Measurements from ENCODE around the gene CHCHD6.

DNA sequence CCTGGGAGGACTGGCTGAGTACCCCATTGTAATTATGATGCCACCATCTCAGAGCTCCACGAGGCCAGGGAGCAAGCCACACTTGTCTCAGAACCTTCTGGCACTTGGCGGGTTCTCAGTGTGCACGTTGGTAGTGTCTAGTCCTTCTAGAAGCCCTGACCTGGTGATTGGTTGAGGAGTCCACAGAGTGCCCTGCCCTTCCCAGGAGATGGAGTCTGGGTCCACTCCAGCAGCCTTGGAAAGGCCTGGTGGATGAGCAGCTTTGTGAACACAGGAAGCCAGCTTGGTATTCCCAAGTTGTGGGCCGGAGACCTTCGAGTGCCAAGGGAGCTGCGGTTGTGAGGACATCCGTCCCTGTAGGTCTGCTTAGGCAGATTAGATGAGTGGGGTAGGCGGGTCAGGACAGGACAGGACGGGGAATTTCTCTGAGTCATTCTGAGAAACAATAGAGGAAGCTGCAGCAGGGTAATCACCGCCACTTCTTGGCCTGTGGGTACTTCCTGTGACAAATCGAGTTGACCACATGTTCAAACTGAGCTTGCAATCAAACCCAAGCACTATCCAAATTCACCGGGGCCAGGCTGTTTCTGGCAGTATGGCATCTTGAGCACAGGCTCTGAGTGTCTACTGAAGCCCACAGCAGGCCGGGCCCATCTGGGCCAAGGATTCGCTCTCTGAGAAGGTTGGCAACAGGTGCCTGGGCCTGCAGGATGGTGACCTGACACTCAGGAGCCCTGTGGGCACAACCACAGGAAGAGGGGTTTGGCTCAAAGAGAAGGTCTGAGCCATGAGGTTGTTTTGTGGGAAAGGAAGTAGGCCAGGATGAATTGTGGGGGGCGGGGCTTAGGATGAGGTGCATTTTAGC lies 207.4 kb downstream of the CHCHD6 start:
- TF ChIP-seq, protein P1, sequence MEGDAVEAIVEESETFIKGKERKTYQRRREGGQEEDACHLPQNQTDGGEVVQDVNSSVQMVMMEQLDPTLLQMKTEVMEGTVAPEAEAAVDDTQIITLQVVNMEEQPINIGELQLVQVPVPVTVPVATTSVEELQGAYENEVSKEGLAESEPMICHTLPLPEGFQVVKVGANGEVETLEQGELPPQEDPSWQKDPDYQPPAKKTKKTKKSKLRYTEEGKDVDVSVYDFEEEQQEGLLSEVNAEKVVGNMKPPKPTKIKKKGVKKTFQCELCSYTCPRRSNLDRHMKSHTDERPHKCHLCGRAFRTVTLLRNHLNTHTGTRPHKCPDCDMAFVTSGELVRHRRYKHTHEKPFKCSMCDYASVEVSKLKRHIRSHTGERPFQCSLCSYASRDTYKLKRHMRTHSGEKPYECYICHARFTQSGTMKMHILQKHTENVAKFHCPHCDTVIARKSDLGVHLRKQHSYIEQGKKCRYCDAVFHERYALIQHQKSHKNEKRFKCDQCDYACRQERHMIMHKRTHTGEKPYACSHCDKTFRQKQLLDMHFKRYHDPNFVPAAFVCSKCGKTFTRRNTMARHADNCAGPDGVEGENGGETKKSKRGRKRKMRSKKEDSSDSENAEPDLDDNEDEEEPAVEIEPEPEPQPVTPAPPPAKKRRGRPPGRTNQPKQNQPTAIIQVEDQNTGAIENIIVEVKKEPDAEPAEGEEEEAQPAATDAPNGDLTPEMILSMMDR (IDR thresholded peaks at IDR 0.05) = no peak
- TF ChIP-seq ZFX (IDR thresholded peaks at IDR 0.05; ENCODE audit: borderline replicate concordance) = no peak
